ENCODE results near the gene ZFAND6.

Gene ZFAND6

DNA sequence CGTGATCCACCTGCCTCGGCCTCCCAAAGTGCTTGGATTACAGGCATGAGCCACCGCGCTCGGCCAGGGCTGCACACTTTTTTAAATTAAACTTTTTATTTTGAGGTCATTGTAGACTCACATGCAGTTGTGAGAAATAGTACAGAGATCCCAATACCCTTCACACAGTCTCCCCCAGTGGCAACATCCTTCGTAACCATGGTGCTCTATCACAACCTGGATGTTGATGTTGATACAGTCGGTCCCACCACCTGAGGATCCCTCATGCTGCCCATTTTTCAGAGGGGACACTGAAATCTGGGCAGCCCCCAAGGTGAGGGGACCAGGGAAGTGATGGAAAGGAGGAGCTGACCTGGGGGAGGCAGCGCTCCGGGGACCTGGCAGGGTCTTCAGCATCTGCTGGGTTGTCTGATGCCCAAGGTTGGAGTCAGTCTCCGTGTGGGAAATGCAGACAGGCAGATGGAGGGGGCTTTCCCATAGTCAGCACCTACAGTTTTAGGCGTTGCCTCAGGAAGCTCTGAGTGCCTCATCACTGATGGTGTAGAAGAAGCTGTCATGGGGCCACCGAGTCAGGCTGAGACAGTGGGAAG, 110.4 kb downstream of the ZFAND6 start:
- DNase-seq (ENCODE audit: low read depth in 2 of 2) = no peak

DNA sequence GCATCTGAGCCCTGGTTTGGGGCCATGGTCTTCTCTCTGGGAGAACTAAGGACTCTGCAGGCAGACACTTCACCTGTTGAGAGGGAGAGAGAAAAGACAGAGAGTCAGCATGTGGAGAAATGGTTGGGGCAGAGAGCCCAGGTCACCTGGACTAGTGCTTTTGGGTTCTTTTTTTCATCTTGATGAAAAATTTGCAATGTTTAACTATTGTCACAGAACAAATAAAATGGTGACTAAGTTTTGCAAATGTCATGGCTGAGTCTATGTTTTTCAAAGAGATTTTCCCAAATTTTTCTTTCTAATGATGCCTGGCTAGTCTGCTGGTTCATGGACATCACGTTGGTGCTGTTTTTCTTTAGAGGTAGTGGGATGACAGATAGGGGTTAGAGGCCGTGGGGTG, 111.1 kb downstream of the ZFAND6 start:
- DNase-seq (ENCODE audit: low read depth in 2 of 2) = no peak

DNA sequence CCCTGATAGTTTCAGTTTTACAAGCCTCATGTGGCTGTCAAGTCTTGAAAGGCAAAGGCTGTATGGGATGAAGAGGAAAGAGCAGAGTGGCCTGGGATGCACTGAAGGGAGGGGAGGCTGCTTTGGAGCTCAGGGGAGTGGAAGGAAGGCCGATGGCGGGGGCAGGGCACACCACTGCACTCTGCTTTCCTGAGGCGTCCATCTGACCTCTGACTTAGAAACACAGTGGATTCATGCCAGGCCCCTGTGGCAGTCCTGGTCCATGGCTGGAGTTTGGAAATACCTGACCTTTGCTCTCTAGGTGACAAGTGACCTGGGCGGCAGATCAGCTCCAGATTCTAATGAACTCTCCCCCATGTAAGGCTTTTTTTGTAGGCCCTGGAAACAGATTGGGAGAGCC, 112.3 kb downstream of the ZFAND6 start:
- DNase-seq (ENCODE audit: low read depth in 2 of 2) = no peak

- DNase-seq (ENCODE audit: low read depth in 2 of 2) = no peak
Measured at GRCh38 chr15:80172401-80172800, 112.9 kb downstream of the ZFAND6 start.

DNA sequence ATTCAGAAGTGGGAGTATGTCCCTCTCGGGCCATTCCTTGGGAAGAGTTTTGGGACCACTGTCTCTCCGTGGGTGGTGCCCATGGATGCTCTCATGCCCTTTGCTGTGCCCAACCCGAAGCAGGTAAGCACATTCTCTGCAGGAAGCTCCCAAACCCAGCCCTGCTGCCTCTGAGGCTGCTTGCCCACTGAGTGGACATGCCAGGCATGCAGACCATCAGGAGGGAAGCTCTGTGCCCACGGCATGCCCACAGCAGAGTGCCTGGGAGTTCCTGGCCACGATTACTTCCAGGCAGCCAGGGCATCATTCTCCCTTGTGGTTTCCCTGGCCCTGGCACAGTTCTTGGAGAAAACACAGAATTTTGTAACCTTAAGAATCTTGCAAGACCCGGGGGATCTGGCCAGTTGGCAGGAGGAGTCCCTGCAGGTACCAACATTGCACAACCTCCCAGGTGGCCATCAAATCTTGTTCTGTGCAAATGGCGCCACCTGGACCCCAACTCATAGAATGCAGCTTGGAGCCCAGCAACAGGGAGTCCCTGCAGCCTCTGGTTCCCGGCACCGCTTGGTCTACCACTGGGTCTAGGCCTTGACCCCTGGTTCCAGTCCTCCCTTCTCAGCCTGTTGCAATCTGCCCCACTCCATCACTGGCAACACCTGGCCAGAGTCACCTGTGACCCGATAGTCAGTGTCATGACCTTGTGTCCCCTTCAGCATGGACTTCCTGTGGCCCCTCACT, 113.7 kb downstream of the ZFAND6 start:
- DNase-seq (ENCODE audit: low read depth in 2 of 2) = peak; percentile 27 to 52

- DNase-seq (ENCODE audit: low read depth in 2 of 2) = no peak
Measured at GRCh38 chr15:80174017-80174746, 114.7 kb downstream of the ZFAND6 start.

- no peak for DNase-seq (ENCODE audit: low read depth in 2 of 2)
Measured at GRCh38 chr15:80175436-80175835, 116.0 kb downstream of the ZFAND6 start.

- DNase-seq (ENCODE audit: low read depth in 2 of 2) = no peak
Measured at GRCh38 chr15:80176443-80176842, 117.0 kb downstream of the ZFAND6 start.

- no peak for DNase-seq (ENCODE audit: low read depth in 2 of 2)
Measured at GRCh38 chr15:80177156-80177555, 117.7 kb downstream of the ZFAND6 start.

DNA sequence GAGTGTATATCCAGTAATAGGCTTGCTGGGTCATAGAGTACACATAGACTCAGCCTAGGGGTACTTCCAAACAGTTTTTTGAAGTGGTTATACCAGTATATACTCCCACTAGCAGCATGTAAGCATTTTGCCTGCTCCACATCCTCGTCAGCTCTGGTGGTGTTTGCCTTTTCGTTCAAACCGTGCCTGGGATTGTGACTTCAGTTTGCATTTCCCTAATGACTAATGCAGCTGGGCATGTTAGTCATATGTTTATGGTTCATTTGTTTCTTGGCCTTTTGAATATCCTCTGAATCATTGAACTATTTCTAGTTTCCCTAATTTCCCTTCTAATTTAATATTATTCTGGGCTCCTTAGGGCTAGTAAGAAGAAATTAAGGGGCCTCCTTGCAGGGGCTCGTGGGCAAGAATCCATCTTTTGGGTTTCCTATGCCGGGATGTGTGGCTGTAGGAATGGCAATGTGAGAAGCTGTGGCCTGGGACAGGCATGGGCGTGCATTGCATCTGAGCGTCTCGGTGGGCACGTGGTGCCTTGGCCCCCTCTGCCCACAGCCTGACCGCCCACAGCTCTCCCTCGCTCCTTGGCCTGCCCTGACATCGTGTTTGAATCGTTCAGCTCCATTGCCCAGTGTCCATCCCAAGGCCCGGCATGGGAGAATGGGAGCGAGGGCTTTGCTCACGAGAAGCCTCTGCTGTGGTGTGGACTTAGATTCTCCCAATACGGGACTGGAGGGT, 119.7 kb downstream of the ZFAND6 start:
- no peak for DNase-seq (ENCODE audit: low read depth in 2 of 2)

- DNase-seq (ENCODE audit: low read depth in 2 of 2) = no peak
Measured at GRCh38 chr15:80179935-80180334, 120.5 kb downstream of the ZFAND6 start.

DNA sequence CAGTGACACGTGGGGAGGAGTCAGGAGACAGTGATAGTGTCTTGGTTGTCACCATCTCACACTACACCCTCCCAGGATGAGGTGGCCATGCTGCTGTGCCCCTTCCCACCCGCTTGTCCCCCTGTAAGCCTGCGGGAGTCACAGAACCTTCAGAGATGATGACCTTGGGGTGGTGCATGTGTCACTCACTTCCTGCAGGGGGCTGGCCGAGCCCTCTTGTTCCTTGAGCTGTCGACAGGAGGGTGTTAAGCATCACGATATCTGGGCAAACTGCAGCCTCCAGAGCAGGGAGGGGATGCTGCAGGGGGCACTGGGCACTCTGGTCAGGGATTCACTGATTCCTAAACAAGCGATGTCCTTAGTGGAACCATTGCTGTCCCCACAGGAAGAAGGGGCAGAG, 121.0 kb downstream of the ZFAND6 start:
- DNase-seq (ENCODE audit: low read depth in 2 of 2) = no peak

- DNase-seq (ENCODE audit: low read depth in 2 of 2) = no peak
Measured at GRCh38 chr15:80180986-80181385, 121.5 kb downstream of the ZFAND6 start.

DNA sequence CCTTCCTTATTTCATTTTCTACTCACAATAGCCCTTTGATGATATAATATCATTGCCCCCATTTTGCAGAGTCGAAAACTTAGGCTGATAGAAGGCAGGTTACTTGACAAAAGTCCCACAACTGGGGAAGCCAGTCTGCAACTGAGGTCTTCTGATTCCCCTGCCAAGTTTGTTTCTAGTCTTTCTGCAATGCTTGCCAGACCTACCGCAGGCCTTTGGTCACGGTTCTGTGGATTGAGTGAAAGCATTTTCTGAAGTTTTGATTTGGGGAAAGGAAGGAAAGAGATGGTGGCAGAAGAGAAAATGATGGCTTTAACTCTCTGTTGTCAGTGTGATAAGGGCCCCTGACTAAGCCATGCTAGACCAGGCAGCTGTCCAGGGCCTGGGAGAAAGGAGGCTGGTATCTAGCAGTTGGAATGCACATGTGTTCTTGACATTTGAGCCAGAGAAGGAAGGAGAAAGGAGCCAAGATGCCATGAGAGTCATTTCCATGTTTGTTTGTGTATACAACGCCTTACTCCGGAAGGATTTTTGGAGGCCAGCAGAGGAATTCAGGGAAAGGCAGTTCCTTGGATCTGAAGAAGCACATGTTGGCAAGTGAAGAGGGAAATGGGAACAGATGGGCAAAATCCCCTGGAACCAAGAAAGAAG, 123.3 kb downstream of the ZFAND6 start:
- no peak for DNase-seq (ENCODE audit: low read depth in 2 of 2)

GRCh38 chr15:80183306-80183705, 123.8 kb downstream of the ZFAND6 start:
- DNase-seq (ENCODE audit: low read depth in 2 of 2) = no peak

- no peak for DNase-seq (ENCODE audit: low read depth in 2 of 2)
Measured at GRCh38 chr15:80183886-80184285, 124.4 kb downstream of the ZFAND6 start.

GRCh38 chr15:80184554-80184953, 125.1 kb downstream of the ZFAND6 start:
- DNase-seq (ENCODE audit: low read depth in 2 of 2) = no peak

GRCh38 chr15:80185152-80185551, 125.7 kb downstream of the ZFAND6 start:
- DNase-seq (ENCODE audit: low read depth in 2 of 2) = no peak

DNA sequence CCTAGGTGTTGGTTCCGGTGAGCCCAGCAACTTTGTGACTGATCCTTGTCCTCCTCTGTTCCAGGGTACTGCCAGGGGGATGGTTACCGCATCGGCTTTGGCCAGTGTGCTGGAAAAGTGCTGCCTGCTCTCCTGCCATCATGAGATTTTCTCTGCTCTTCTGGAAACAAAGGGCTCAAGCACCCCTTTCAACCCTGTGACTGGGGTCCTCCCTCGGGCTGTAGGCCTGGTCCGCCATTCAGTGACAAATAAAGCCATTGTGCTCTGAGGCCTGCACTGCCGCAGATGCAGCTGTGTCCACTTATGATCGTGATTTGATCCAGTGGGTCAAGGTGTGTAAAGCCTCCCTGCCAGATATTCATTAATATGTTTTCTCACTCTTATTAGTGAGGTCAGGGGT, 126.6 kb downstream of the ZFAND6 start:
- no peak for DNase-seq (ENCODE audit: low read depth in 2 of 2)

DNA sequence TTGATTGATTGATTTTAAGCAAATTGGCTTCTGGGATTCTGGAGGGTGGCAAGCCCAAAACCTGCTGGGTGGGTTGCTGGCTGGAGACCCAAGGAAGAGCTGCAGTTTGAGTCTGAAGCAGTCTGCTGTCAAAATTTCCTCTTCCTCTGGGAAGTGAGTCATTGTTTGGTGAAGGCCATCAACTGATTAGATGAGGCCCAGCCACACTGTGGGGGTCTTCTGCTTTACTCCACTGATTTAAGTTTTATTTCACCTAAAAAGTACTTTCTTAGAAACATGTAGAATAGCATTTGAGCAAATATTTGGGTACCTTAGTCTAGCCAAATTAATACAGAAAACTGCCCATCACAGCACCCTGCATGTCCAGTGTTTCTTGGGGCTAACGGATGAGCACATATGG, 127.1 kb downstream of the ZFAND6 start:
- no peak for DNase-seq (ENCODE audit: low read depth in 2 of 2)

Data from stimulated activated CD8-positive, alpha-beta memory T cell treated with anti-CD3 and anti-CD28 coated beads, Interleukin-2, amount 100 ng/mL, for 1 hour (primary cell).